Mesenchymal stem cell (in vitro differentiated cells and primary cell): Measurements from ENCODE around the gene NDRG4.
A peak's percentile ranks its signal among the peaks of the same experiment; 100 is the strongest.

ENCODE experiments used
- DNase-seq: peaks from one replicate; pipeline ENCODE4 v3.0.0-alpha.2; 2013
- H2AFZ ChIP-seq: one replicate; pipeline ENCODE4 v1.6.1; 2013; ENCODE audit warnings: low read depth, mild to moderate bottlenecking, control low read depth, inconsistent platforms, low read length, moderate library complexity
- H2AK5ac ChIP-seq: 2 replicates; pipeline ENCODE4 v1.6.1; 2013; ENCODE audit warnings: low read length, moderate library complexity, mild to moderate bottlenecking, inconsistent platforms; ENCODE audit not compliant: severe bottlenecking
- H2BK120ac ChIP-seq: one replicate; pipeline ENCODE4 v1.6.1; 2013; ENCODE audit warnings: low read depth, mild to moderate bottlenecking, inconsistent platforms, low read length, moderate library complexity
- H2BK12ac ChIP-seq, 2 experiments: one replicate each; pipeline ENCODE4 v1.6.1; 2013; ENCODE audit warnings: inconsistent platforms in 2 of 2, low read length in 2 of 2, mild to moderate bottlenecking in 2 of 2, moderate library complexity in 2 of 2, control low read depth in 1 of 2
- H2BK15ac ChIP-seq: one replicate; pipeline ENCODE4 v1.6.1; 2013; ENCODE audit warnings: mild to moderate bottlenecking, low read depth, inconsistent platforms; ENCODE audit not compliant: poor library complexity, severe bottlenecking
- H2BK5ac ChIP-seq: 2 replicates; pipeline ENCODE4 v1.6.1; 2013; ENCODE audit warnings: low read depth, mild to moderate bottlenecking, low read length, control low read depth, inconsistent platforms; ENCODE audit not compliant: poor library complexity, severe bottlenecking
- H3K14ac ChIP-seq, 2 experiments: one replicate each; pipeline ENCODE4 v1.6.1; 2013; ENCODE audit warnings: inconsistent platforms in 2 of 2, low read length in 2 of 2, control low read depth in 1 of 2, mild to moderate bottlenecking in 1 of 2, moderate library complexity in 1 of 2
- H3K18ac ChIP-seq, 2 experiments: one replicate each; pipeline ENCODE4 v1.6.1; 2013; ENCODE audit warnings: inconsistent platforms in 2 of 2, low read length in 2 of 2, control low read depth in 1 of 2, low read depth in 1 of 2, mild to moderate bottlenecking in 1 of 2
- H3K23ac ChIP-seq, 2 experiments: one replicate each; pipeline ENCODE4 v1.6.1; 2013; ENCODE audit warnings: inconsistent platforms in 2 of 2, low read length in 2 of 2, mild to moderate bottlenecking in 2 of 2, moderate library complexity in 2 of 2, control low read depth in 1 of 2
- H3K27ac ChIP-seq: 2 replicates; pipeline ENCODE4 v1.5.1; 2013; ENCODE audit warnings: mild to moderate bottlenecking, moderate library complexity, low read length, control low read depth, inconsistent platforms; ENCODE audit not compliant: poor library complexity, severe bottlenecking
- H3K27me3 ChIP-seq, 2 experiments: 2 replicates each; pipeline versions ENCODE4 v1.6.1 to v1.7.0; 2013; ENCODE audit warnings: low read length in 2 of 2, mild to moderate bottlenecking in 2 of 2, moderate library complexity in 2 of 2, control low read depth in 1 of 2, inconsistent platforms in 1 of 2; ENCODE audit not compliant: control insufficient read depth in 1 of 2, insufficient read depth in 1 of 2
- H3K36me3 ChIP-seq, 2 experiments: 2 replicates each; pipeline versions ENCODE4 v1.6.1 to v1.7.0; 2013; ENCODE audit warnings: low read length in 2 of 2, control low read depth in 1 of 2, inconsistent platforms in 1 of 2, low read depth in 1 of 2, mild to moderate bottlenecking in 1 of 2; ENCODE audit not compliant: insufficient read depth in 2 of 2, control insufficient read depth in 1 of 2
- H3K4ac ChIP-seq, 2 experiments: one replicate each; pipeline ENCODE4 v1.6.1; 2013; ENCODE audit warnings: inconsistent platforms in 2 of 2, low read length in 2 of 2, mild to moderate bottlenecking in 2 of 2, moderate library complexity in 2 of 2, control low read depth in 1 of 2, low read depth in 1 of 2
- H3K4me1 ChIP-seq: 2 replicates; pipeline ENCODE4 v1.6.1; 2013; ENCODE audit warnings: low read depth, low read length, control low read depth; ENCODE audit not compliant: control insufficient read depth, insufficient read depth
- H3K4me2 ChIP-seq: 2 replicates; pipeline ENCODE4 v1.6.1; 2013; ENCODE audit warnings: low read length, mild to moderate bottlenecking, inconsistent platforms; ENCODE audit not compliant: poor library complexity, severe bottlenecking
- H3K4me3 ChIP-seq, 2 experiments: 2 replicates each; pipeline versions ENCODE4 v1.5.1 to v1.7.0; 2013; ENCODE audit warnings: low read length in 2 of 2, mild to moderate bottlenecking in 2 of 2, control low read depth in 1 of 2, low read depth in 1 of 2; ENCODE audit not compliant: insufficient read depth in 1 of 2
- H3K79me1 ChIP-seq: replicated peaks from 2 replicates; pipeline ENCODE4 v1.6.1; 2013; ENCODE audit warnings: mild to moderate bottlenecking, control low read depth, low read length, inconsistent platforms; ENCODE audit not compliant: poor library complexity, severe bottlenecking
- H3K9ac ChIP-seq: 2 replicates; pipeline ENCODE4 v1.7.0; 2013; ENCODE audit warnings: mild to moderate bottlenecking, low read length, moderate library complexity
- H3K9me3 ChIP-seq: 2 replicates; pipeline ENCODE4 v1.7.0; 2013; ENCODE audit warnings: mild to moderate bottlenecking, low read length; ENCODE audit not compliant: control insufficient read depth
- H4K8ac ChIP-seq: one replicate; pipeline ENCODE4 v1.6.1; 2013; ENCODE audit warnings: inconsistent platforms, mild to moderate bottlenecking, low read length, moderate library complexity
- H4K91ac ChIP-seq: one replicate; pipeline ENCODE4 v1.6.1; 2013; ENCODE audit warnings: mild to moderate bottlenecking, low read length, inconsistent platforms
- WGBS: methylation state at CpG from one replicate; pipeline ENCODE4 v1.1.7; 2013; ENCODE audit warnings: mixed read lengths; 5-methylcytosine and 5-hydroxymethylcytosine counted together

NDRG4 gene

GRCh38 chr16:58465817-58466216, 34.1 kb upstream of the NDRG4 start:
- Histone ChIP-seq H2AFZ (no peak overlapping the region), H2BK5ac (no peak overlapping the region), H3K9me3 (no peaks in the 10 kb centered on the region), H3K23ac (no peak overlapping the region), H3K27ac (no peak overlapping the region), H4K8ac (no peak overlapping the region), H3K27me3 (peaks cover 59 to 66% of the 10 kb centered on the region in 2 experiments), H3K9ac (no peak overlapping the region), H2AK5ac (no peak overlapping the region), H2BK12ac (no peak overlapping the region), H4K91ac (no peak overlapping the region), H2BK120ac (no peak overlapping the region), H3K36me3 (no peaks in the 10 kb centered on the region), H3K79me1 (no peaks in the 10 kb centered on the region), H3K18ac (no peak overlapping the region), H3K14ac (no peak overlapping the region), H2BK15ac (no peak overlapping the region), H3K4me1 (peaks cover 16% of the 10 kb centered on the region), H3K4ac (no peak overlapping the region), H3K4me2 (no peak overlapping the region), H3K4me3 (no peak overlapping the region)
- 95% methylated on average over 13 of the region's 13 CpGs for WGBS
- DNase-seq: no peak

- H3K27ac ChIP-seq: no peak overlapping the region
- H2AFZ ChIP-seq: no peak overlapping the region
- no peak overlapping the region for H3K4me3 ChIP-seq
- no peak overlapping the region for H2BK5ac ChIP-seq
- no peak overlapping the region for H4K8ac ChIP-seq
- H3K23ac ChIP-seq: no peak overlapping the region
- H3K9me3 ChIP-seq: no peaks in the 10 kb centered on the region
- WGBS: 95% methylated on average over 3 of the region's 3 CpGs
- DNase-seq: no peak
- H3K36me3 ChIP-seq: no peaks in the 10 kb centered on the region
- no peak overlapping the region for H4K91ac ChIP-seq
- H3K14ac ChIP-seq: no peak overlapping the region
- H3K4ac ChIP-seq: no peak overlapping the region
- H3K79me1 ChIP-seq: no peaks in the 10 kb centered on the region
- peaks cover 16% of the 10 kb centered on the region for H3K4me1 ChIP-seq
- H2AK5ac ChIP-seq: no peak overlapping the region
- H2BK12ac ChIP-seq: no peak overlapping the region
- no peak overlapping the region for H3K9ac ChIP-seq
- no peak overlapping the region for H2BK120ac ChIP-seq
- no peak overlapping the region for H2BK15ac ChIP-seq
- peaks cover 59 to 66% of the 10 kb centered on the region in 2 experiments for H3K27me3 ChIP-seq
- H3K4me2 ChIP-seq: no peak overlapping the region
- H3K18ac ChIP-seq: no peak overlapping the region
Observed at GRCh38 chr16:58466396-58466795, 33.5 kb upstream of the NDRG4 start.

- no peak overlapping the region for H2AFZ ChIP-seq
- DNase-seq: no peak
- no peaks in the 10 kb centered on the region for H3K36me3 ChIP-seq
- no peak overlapping the region for H3K23ac ChIP-seq
- H2BK5ac ChIP-seq: no peak overlapping the region
- no peak overlapping the region for H3K4me2 ChIP-seq
- no peak overlapping the region for H3K18ac ChIP-seq
- H3K4me1 ChIP-seq: peaks cover 16% of the 10 kb centered on the region
- no peak overlapping the region for H3K9ac ChIP-seq
- no peak overlapping the region for H3K27ac ChIP-seq
- no peak overlapping the region for H2BK15ac ChIP-seq
- H3K9me3 ChIP-seq: no peaks in the 10 kb centered on the region
- no peak overlapping the region for H4K8ac ChIP-seq
- no peak overlapping the region for H3K14ac ChIP-seq
- WGBS: 86% methylated on average over 5 of the region's 5 CpGs
- H2BK120ac ChIP-seq: no peak overlapping the region
- H3K27me3 ChIP-seq: peaks cover 62% of the 10 kb centered on the region in 2 experiments
- no peaks in the 10 kb centered on the region for H3K79me1 ChIP-seq
- H3K4me3 ChIP-seq: no peak overlapping the region
- no peak overlapping the region for H2BK12ac ChIP-seq
- no peak overlapping the region for H2AK5ac ChIP-seq
- H3K4ac ChIP-seq: no peak overlapping the region
- H4K91ac ChIP-seq: peak overlapping the region; percentile 28
Observed at GRCh38 chr16:58467905-58468304, 32.0 kb upstream of the NDRG4 start.

- no peak overlapping the region for H3K4ac ChIP-seq
- no peaks in the 10 kb centered on the region for H3K9me3 ChIP-seq
- H3K9ac ChIP-seq: no peak overlapping the region
- no peak overlapping the region for H4K8ac ChIP-seq
- no peak overlapping the region for H3K4me3 ChIP-seq
- H3K79me1 ChIP-seq: no peaks in the 10 kb centered on the region
- WGBS: 55% methylated on average over 10 of the region's 10 CpGs
- H3K36me3 ChIP-seq: no peaks in the 10 kb centered on the region
- H3K4me2 ChIP-seq: no peak overlapping the region
- no peak overlapping the region for H3K27ac ChIP-seq
- no peak for DNase-seq
- H4K91ac ChIP-seq: no peak overlapping the region
- H3K23ac ChIP-seq: no peak overlapping the region
- H2BK15ac ChIP-seq: no peak overlapping the region
- no peak overlapping the region for H3K14ac ChIP-seq
- H3K27me3 ChIP-seq: peaks cover 51 to 64% of the 10 kb centered on the region in 2 experiments
- no peak overlapping the region for H2BK12ac ChIP-seq
- no peak overlapping the region for H2BK5ac ChIP-seq
- H2BK120ac ChIP-seq: no peak overlapping the region
- H2AFZ ChIP-seq: no peak overlapping the region
- no peak overlapping the region for H2AK5ac ChIP-seq
- no peaks in the 10 kb centered on the region for H3K4me1 ChIP-seq
- no peak overlapping the region for H3K18ac ChIP-seq
Observed at GRCh38 chr16:58471209-58471975, 28.6 kb upstream of the NDRG4 start.
